Endothelial cell of umbilical vein (primary cell): ENCODE measurements around the gene LRWD1. TPM values are rescaled to one million over a fixed set of nuclear protein-coding genes. Genes with fewer than 3 reads are reported as not detected.

Experiments used
- BruUV-seq: library from RNA; stranded (reverse); fragments of 400-500 nt; replicated peaks from 2 replicates; lab custom pipeline; 2021; lab: Mats Ljungman, UMichigan
- CTCF ChIA-PET: fragments of 300-600, 350-600 bp; sonication (Branson Sonifier 250); formaldehyde crosslinking; loops from one replicate; lab custom pipeline; 2021; ENCODE audit warnings: antibody characterized with exemption, inconsistent platforms; lab: Charles Lee
- POLR2A ChIA-PET: fragments of 300-600, 350-600 bp; sonication (Branson Sonifier 250); formaldehyde crosslinking; loops from one replicate; lab custom pipeline; 2021; ENCODE audit warnings: antibody characterized with exemption, inconsistent platforms; lab: Charles Lee
- DNase-seq: peaks from one replicate; pipeline ENCODE4 v3.0.0-alpha.2; 2011; ENCODE audit warnings: low read depth, low spot score
- FAIRE-seq: peaks from 2 replicates; lab custom pipeline; 2011; peaks lifted over from hg19 to GRCh38; lab: Jason Lieb, UNC
- H2AFZ ChIP-seq: 2 replicates; pipeline ENCODE4 v1.6.0; 2012; ENCODE audit warnings: low read depth, low read length, control low read depth, inconsistent platforms
- H3K27ac ChIP-seq: 2 replicates; pipeline ENCODE4 v1.5.1; 2011; ENCODE audit warnings: low read depth, mild to moderate bottlenecking, control low read depth, low read length, moderate library complexity; ENCODE audit not compliant: insufficient read depth
- H3K27me3 ChIP-seq, 2 experiments: 2 replicates each; pipeline versions ENCODE4 v1.6.0 to v1.6.1; 2011; ENCODE audit warnings: low read length in 2 of 2, mixed read lengths in 1 of 2; ENCODE audit not compliant: control insufficient read depth in 2 of 2, insufficient read depth in 2 of 2
- H3K36me3 ChIP-seq, 2 experiments: 2 replicates in 1 of 2; 3 replicates in 1 of 2; pipeline ENCODE4 v1.5.1; 2011; ENCODE audit warnings: low read length in 2 of 2, mild to moderate bottlenecking in 1 of 2, moderate library complexity in 1 of 2; ENCODE audit not compliant: control insufficient read depth in 2 of 2, insufficient read depth in 2 of 2; ENCODE audit errors: extremely low read depth in 1 of 2
- H3K4me1 ChIP-seq: 3 replicates; pipeline ENCODE4 v1.5.1; 2011; ENCODE audit warnings: mild to moderate bottlenecking, low read length; ENCODE audit not compliant: control insufficient read depth, insufficient read depth; ENCODE audit errors: extremely low read depth
- H3K4me2 ChIP-seq: 2 replicates; pipeline ENCODE4 v1.6.1; 2011; ENCODE audit warnings: low read length, control low read depth, mixed read lengths; ENCODE audit not compliant: insufficient read depth
- H3K4me3 ChIP-seq, 3 experiments: fragments of 200-600 bp in 1 of 3; sonication (generic), shearing (Covaris generic) in 1 of 3; replicated peaks in 1 of 3; 2 replicates each; pipeline ENCODE4 v1.5.1; 2011 to 2016; ENCODE audit warnings: control low read depth in 3 of 3, low read length in 3 of 3, mild to moderate bottlenecking in 2 of 3, inconsistent platforms in 1 of 3, low read depth in 1 of 3, moderate library complexity in 1 of 3; ENCODE audit not compliant: insufficient read depth in 1 of 3
- H3K79me2 ChIP-seq: 2 replicates; pipeline ENCODE4 v1.6.0; 2012; ENCODE audit warnings: low read length, inconsistent platforms; ENCODE audit not compliant: control insufficient read depth, insufficient read depth
- H3K9ac ChIP-seq: replicated peaks from 2 replicates; pipeline ENCODE3; 2011; ENCODE audit warnings: low read length, control low read depth; ENCODE audit not compliant: insufficient read depth; ENCODE audit errors: extremely low read depth
- H3K9me1 ChIP-seq: replicated peaks from 3 replicates; pipeline ENCODE4 v1.6.0; 2011; ENCODE audit warnings: mild to moderate bottlenecking, low read length; ENCODE audit not compliant: control insufficient read depth, insufficient read depth; ENCODE audit errors: extremely low read depth
- H3K9me3 ChIP-seq: replicated peaks from 2 replicates; pipeline ENCODE4 v1.5.1; 2012; ENCODE audit warnings: low read length, inconsistent platforms; ENCODE audit not compliant: control insufficient read depth, insufficient read depth
- H4K20me1 ChIP-seq: replicated peaks from 2 replicates; pipeline ENCODE3; 2011; ENCODE audit warnings: mild to moderate bottlenecking, low read length; ENCODE audit not compliant: control insufficient read depth, insufficient read depth; ENCODE audit errors: extremely low read depth
- CTCF ChIP-seq, 2 donors: IDR thresholded peaks; 1 replicate in 1 of 2; 2 replicates in 1 of 2; pipeline ENCODE4 v1.5.1; 2011; ENCODE audit warnings: low read length in 2 of 2, mild to moderate bottlenecking in 2 of 2, moderate library complexity in 2 of 2, control low read depth in 1 of 2, inconsistent platforms in 1 of 2, low read depth in 1 of 2; ENCODE audit not compliant: insufficient read depth in 1 of 2; ENCODE audit errors: extremely low read depth in 1 of 2
- FOS ChIP-seq: IDR thresholded peaks from 2 replicates; pipeline ENCODE4 v1.6.1; 2011; ENCODE audit warnings: mild to moderate bottlenecking, low read length, moderate library complexity, borderline replicate concordance; ENCODE audit not compliant: insufficient read depth
- GATA2 ChIP-seq: IDR thresholded peaks from 2 replicates; pipeline ENCODE4 v1.7.0; 2011; ENCODE audit warnings: low read depth, mild to moderate bottlenecking, moderate library complexity, mixed read lengths, low read length; ENCODE audit not compliant: insufficient read length, insufficient read depth
- JUN ChIP-seq: IDR thresholded peaks from 2 replicates; pipeline ENCODE4 v1.6.1; 2011; ENCODE audit warnings: borderline replicate concordance, low read depth; ENCODE audit not compliant: insufficient read length, insufficient read depth
- MYC ChIP-seq: IDR thresholded peaks from one replicate; pipeline ENCODE4 v1.6.1; 2011; ENCODE audit warnings: mild to moderate bottlenecking, low read depth, low read length
- POLR2AphosphoS5 ChIP-seq: IDR thresholded peaks from 2 replicates; pipeline ENCODE4 v1.6.1; 2012; ENCODE audit warnings: low read depth, mild to moderate bottlenecking, control low read depth, low read length, moderate library complexity; ENCODE audit not compliant: insufficient read depth
- dilution Hi-C: fragments of 300-500 bp; cut with MboI; formaldehyde crosslinking; loops from one replicate; pipeline ENCODE4 v1.15.0; 2019; ENCODE audit warnings: low sequenced_read_pairs; ENCODE audit not compliant: extremely low pct_ligation_motif_present
- intact Hi-C: fragments of 100-400 bp; cut with micrococcal nuclease; formaldehyde crosslinking; loops from one replicate; pipeline ENCODE4 v1.10.0; 2022
- polyA plus RNA-seq, 4 experiments: library from polyadenylated mRNA; depleted of rRNA in 3 of 4; stranded (reverse) in 3 of 4; unstranded in 1 of 4; fragments of >200 nt; gene quantifications; 2 replicates each; pipeline versions ENCODE4 v1.2.1 to v1.2.3, GENCODE V29; 2011 to 2012; ENCODE audit warnings: missing spikeins in 1 of 4
- total RNA-seq: library from RNA; stranded (reverse); gene quantifications from 2 replicates; pipeline ENCODE4 v1.2.3, GENCODE V29; 2021

LRWD1 gene
- total and polyA plus RNA-seq, 2 donors (not counting 3 experiments of a cell fraction or from before 2014, with no cell fraction given): 21.7 to 22.7 TPM

DNA sequence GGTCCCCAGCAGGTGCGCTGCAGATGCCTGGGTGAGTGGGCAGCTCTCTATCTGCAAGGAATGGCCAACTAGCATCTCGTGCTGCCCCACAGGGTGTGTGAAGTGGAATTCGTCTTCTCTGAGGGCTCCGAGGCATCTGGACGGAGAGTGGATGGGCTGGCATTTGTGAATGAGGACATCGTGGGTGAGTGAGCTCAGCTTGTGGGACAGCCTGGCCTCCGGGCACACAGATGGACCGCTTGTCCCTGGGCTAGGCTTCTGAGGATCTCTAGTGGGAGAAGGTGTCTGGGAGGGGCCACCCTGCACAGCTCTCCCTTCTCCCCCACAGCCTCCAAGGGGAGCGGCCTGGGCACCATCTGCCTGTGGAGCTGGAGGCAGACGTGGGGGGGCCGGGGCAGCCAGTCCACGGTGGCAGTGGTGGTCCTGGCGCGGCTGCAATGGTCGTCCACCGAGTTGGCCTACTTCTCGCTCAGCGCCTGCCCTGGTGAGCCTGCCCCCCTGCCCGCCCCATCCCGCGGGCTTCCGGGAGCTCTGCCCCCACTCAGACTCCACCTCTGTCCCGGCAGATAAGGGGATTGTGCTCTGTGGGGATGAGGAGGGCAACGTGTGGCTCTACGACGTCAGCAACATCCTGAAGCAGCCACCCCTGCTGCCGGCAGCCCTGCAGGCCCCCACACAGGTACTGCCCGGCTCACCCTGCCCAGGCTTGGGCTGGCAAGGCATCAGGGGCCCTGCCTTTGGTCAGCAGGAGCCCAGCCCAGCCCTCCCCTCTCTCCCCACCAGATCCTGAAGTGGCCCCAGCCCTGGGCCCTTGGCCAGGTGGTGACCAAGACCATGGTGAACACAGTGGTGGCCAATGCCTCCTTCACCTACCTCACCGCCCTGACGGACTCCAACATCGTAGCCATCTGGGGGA is 7.6 kb downstream of the LRWD1 start:
- H3K4me3 ChIP-seq: no peak overlapping the region
- no peaks in the 10 kb centered on the region for H3K9me1 ChIP-seq
- TF ChIP-seq JUN (no peak), FOS (no peak), GATA2 (no peak), POLR2AphosphoS5 (no peak), CTCF (IDR thresholded peaks at IDR 0.05; ENCODE audit: extremely low read depth in 1 of 2, insufficient read depth in 1 of 2, low read depth in 1 of 2, low read length in 2 of 2) (no peak), MYC (no peak)
- no peaks in the 10 kb centered on the region for H3K27me3 ChIP-seq
- no TSS peak for BruUV-seq
- no peak for DNase-seq
- H3K27ac ChIP-seq: no peak overlapping the region
- no peaks in the 10 kb centered on the region for H4K20me1 ChIP-seq
- dilution Hi-C loops: no loop called here
- H3K36me3 ChIP-seq: peaks cover 2 to 22% of the 10 kb centered on the region in 2 experiments
- ChIA-PET POLR2A (no interaction called here), CTCF (no interaction called here)
- no peaks in the 10 kb centered on the region for H3K9me3 ChIP-seq
- no peak overlapping the region for H2AFZ ChIP-seq
- no peak overlapping the region for H3K4me2 ChIP-seq
- H3K4me1 ChIP-seq: no peaks in the 10 kb centered on the region
- intact Hi-C loops: no loop called here
- H3K9ac ChIP-seq: no peak overlapping the region
- FAIRE-seq: no peak
- no peaks in the 10 kb centered on the region for H3K79me2 ChIP-seq
